Natural killer cell treated with Interleukin-12 subunit alpha and Interleukin-12 subunit beta and Interleukin-15 and Interleukin-18, amount 100 ng/mL, for 72 hours (primary cell): Measurements from ENCODE around the gene RASGEF1C. TPM values are rescaled to one million over a fixed set of nuclear protein-coding genes. Genes with fewer than 3 reads are reported as not detected.

Experiments used
- ATAC-seq, 2 donors: fragments of 150-1000 bp; cut with Tn5 transposase in 1 of 2; sonication (Bioruptor Pico), chemical (Tn5 transposase) in 1 of 2; 2 replicates each; pipeline ENCODE4 v1.10.0; 2021
- DNase-seq: peaks from one replicate; pipeline ENCODE4 v3.0.0; 2022; ENCODE audit warnings: low spot score
- H3K27ac Mint-ChIP-seq, 2 donors: 1 replicate in 1 of 2; 2 replicates in 1 of 2; pipeline ENCODE4 v1.8.0; 2022; ENCODE audit warnings: mixed read lengths in 2 of 2, mild to moderate bottlenecking in 1 of 2, moderate library complexity in 1 of 2
- H3K27me3 Mint-ChIP-seq, 2 donors: 1 replicate in 1 of 2; 2 replicates in 1 of 2; pipeline ENCODE4 v1.8.0; 2022; ENCODE audit warnings: mixed read lengths in 2 of 2
- H3K36me3 Mint-ChIP-seq: one replicate; pipeline ENCODE4 v1.8.0; 2022; ENCODE audit warnings: mixed read lengths
- H3K4me1 Mint-ChIP-seq, 2 donors: 1 replicate in 1 of 2; 2 replicates in 1 of 2; pipeline ENCODE4 v1.8.0; 2022; ENCODE audit warnings: low read depth in 2 of 2, mixed read lengths in 2 of 2, mild to moderate bottlenecking in 1 of 2
- H3K4me3 Mint-ChIP-seq: one replicate; pipeline ENCODE4 v1.8.0; 2022; ENCODE audit warnings: mixed read lengths
- H3K9me3 Mint-ChIP-seq: 2 replicates; pipeline ENCODE4 v1.8.0; 2022; ENCODE audit warnings: mixed read lengths
- total RNA-seq, 2 donors: library from RNA; stranded (reverse); gene quantifications; one replicate each; pipeline ENCODE4 v1.2.3, GENCODE V29; 2022

Gene RASGEF1C
- total RNA-seq, 2 donors from 2014 or later, result not detected

GRCh38 chr5:180116077-180116999 is 92.7 kb downstream of the RASGEF1C start:
- Mint-ChIP-seq H3K4me1 (no peaks in the 10 kb centered on the region), H3K36me3 (no peaks in the 10 kb centered on the region), H3K27ac (no peak overlapping the region), H3K27me3 (no peaks in the 10 kb centered on the region), H3K9me3 (no peaks in the 10 kb centered on the region), H3K4me3 (no peak overlapping the region)
- ATAC-seq (peak in 1 of 2 donors; percentile 19), DNase-seq (no peak)

- Mint-ChIP-seq H3K27me3 (no peaks in the 10 kb centered on the region), H3K27ac (no peak overlapping the region), H3K36me3 (no peaks in the 10 kb centered on the region), H3K9me3 (no peaks in the 10 kb centered on the region), H3K4me3 (no peak overlapping the region), H3K4me1 (no peaks in the 10 kb centered on the region)
- DNase-seq (no peak), ATAC-seq (no peak)
These were observed 93.5 kb downstream of the RASGEF1C start for GRCh38 chr5:180115326-180116076.

- Mint-ChIP-seq H3K36me3 (no peaks in the 10 kb centered on the region), H3K27ac (no peak overlapping the region), H3K27me3 (peaks cover 0 to 3% of the 10 kb centered on the region in 2 donors), H3K4me3 (no peak overlapping the region), H3K9me3 (no peaks in the 10 kb centered on the region), H3K4me1 (no peaks in the 10 kb centered on the region)
- ATAC-seq (no peak), DNase-seq (no peak)
These were observed 94.6 kb downstream of the RASGEF1C start for GRCh38 chr5:180114304-180115003.

- no peak overlapping the region for H3K4me3 Mint-ChIP-seq
- H3K36me3 Mint-ChIP-seq, result peaks cover under 1% of the 10 kb centered on the region
- ATAC-seq (no peak), DNase-seq (no peak)
- peaks cover 0 to 7% of the 10 kb centered on the region in 2 donors for H3K27me3 Mint-ChIP-seq
- H3K9me3 Mint-ChIP-seq, result no peaks in the 10 kb centered on the region
- no peaks in the 10 kb centered on the region for H3K4me1 Mint-ChIP-seq
- H3K27ac Mint-ChIP-seq, result no peak overlapping the region
These were observed 95.2 kb downstream of the RASGEF1C start for GRCh38 chr5:180113660-180114303.

- Mint-ChIP-seq H3K27ac (no peak overlapping the region), H3K9me3 (peaks cover 4% of the 10 kb centered on the region), H3K36me3 (peaks cover 9% of the 10 kb centered on the region), H3K4me3 (no peak overlapping the region), H3K4me1 (no peaks in the 10 kb centered on the region), H3K27me3 (peaks cover 4 to 15% of the 10 kb centered on the region in 2 donors)
- ATAC-seq (no peak), DNase-seq (no peak)
These were observed 96.7 kb downstream of the RASGEF1C start for GRCh38 chr5:180112181-180112861.

- Mint-ChIP-seq H3K4me1 (no peaks in the 10 kb centered on the region), H3K36me3 (peaks cover 18% of the 10 kb centered on the region), H3K27ac (no peak overlapping the region), H3K27me3 (peaks cover 8 to 20% of the 10 kb centered on the region in 2 donors), H3K4me3 (no peak overlapping the region), H3K9me3 (peaks cover 8% of the 10 kb centered on the region)
- ATAC-seq (no peak), DNase-seq (no peak)
These were observed 97.6 kb downstream of the RASGEF1C start for GRCh38 chr5:180111273-180112002.

- Mint-ChIP-seq H3K27me3 (peaks cover 12 to 26% of the 10 kb centered on the region in 2 donors), H3K4me3 (no peak overlapping the region), H3K9me3 (peaks cover 12% of the 10 kb centered on the region), H3K36me3 (peaks cover 23% of the 10 kb centered on the region), H3K4me1 (no peaks in the 10 kb centered on the region), H3K27ac (no peak overlapping the region)
- ATAC-seq (no peak), DNase-seq (no peak)
These were observed 99.1 kb downstream of the RASGEF1C start for GRCh38 chr5:180109920-180110319.

- H3K27me3 Mint-ChIP-seq, result peaks cover 24 to 32% of the 10 kb centered on the region in 2 donors
- ATAC-seq (no peak), DNase-seq (no peak)
- peaks cover 12% of the 10 kb centered on the region for H3K9me3 Mint-ChIP-seq
- H3K27ac Mint-ChIP-seq, result no peak overlapping the region
- H3K36me3 Mint-ChIP-seq, result peaks cover 23% of the 10 kb centered on the region
- H3K4me1 Mint-ChIP-seq, result no peaks in the 10 kb centered on the region
- H3K4me3 Mint-ChIP-seq, result no peak overlapping the region
These were observed 102.0 kb downstream of the RASGEF1C start for GRCh38 chr5:180107005-180107404.

GRCh38 chr5:180105827-180106312 is 103.1 kb downstream of the RASGEF1C start:
- no peaks in the 10 kb centered on the region for H3K4me1 Mint-ChIP-seq
- peaks cover 25 to 32% of the 10 kb centered on the region in 2 donors for H3K27me3 Mint-ChIP-seq
- H3K9me3 Mint-ChIP-seq, result peaks cover 12% of the 10 kb centered on the region
- ATAC-seq (no peak), DNase-seq (no peak)
- H3K4me3 Mint-ChIP-seq, result no peak overlapping the region
- H3K36me3 Mint-ChIP-seq, result peaks cover 23% of the 10 kb centered on the region
- no peak overlapping the region for H3K27ac Mint-ChIP-seq

- DNase-seq, result no peak
- Mint-ChIP-seq H3K27ac (no peak overlapping the region), H3K4me3 (no peak overlapping the region), H3K27me3 (peaks cover 25% of the 10 kb centered on the region in 2 donors), H3K4me1 (no peaks in the 10 kb centered on the region), H3K9me3 (peaks cover 12% of the 10 kb centered on the region), H3K36me3 (peaks cover 23% of the 10 kb centered on the region)
- no peak for ATAC-seq
These were observed 104.9 kb downstream of the RASGEF1C start for GRCh38 chr5:180104168-180104530.

GRCh38 chr5:180103487-180104167 is 105.4 kb downstream of the RASGEF1C start:
- DNase-seq, result no peak
- peaks cover 23 to 25% of the 10 kb centered on the region in 2 donors for H3K27me3 Mint-ChIP-seq
- H3K4me3 Mint-ChIP-seq, result no peak overlapping the region
- no peak for ATAC-seq
- no peak overlapping the region for H3K27ac Mint-ChIP-seq
- peaks cover 21% of the 10 kb centered on the region for H3K36me3 Mint-ChIP-seq
- H3K9me3 Mint-ChIP-seq, result peaks cover 12% of the 10 kb centered on the region
- H3K4me1 Mint-ChIP-seq, result no peaks in the 10 kb centered on the region

GRCh38 chr5:180102636-180103035 is 106.4 kb downstream of the RASGEF1C start:
- Mint-ChIP-seq H3K36me3 (peaks cover 15% of the 10 kb centered on the region), H3K4me3 (no peak overlapping the region), H3K9me3 (peaks cover 8% of the 10 kb centered on the region), H3K4me1 (no peaks in the 10 kb centered on the region), H3K27me3 (peaks cover 17 to 21% of the 10 kb centered on the region in 2 donors), H3K27ac (no peak overlapping the region)
- no peak for DNase-seq
- no peak for ATAC-seq
